HFF-Myc (cell line): ENCODE measurements around the gene PPP1R12B.

Experiments used
- DNase-seq: peaks from one replicate; pipeline ENCODE4 v3.0.0-alpha.2; 2011; ENCODE audit warnings: low read depth; ENCODE audit errors: extremely low read depth
- H3K4me3 ChIP-seq: replicated peaks from 2 replicates; pipeline ENCODE4 v1.5.1; 2011; ENCODE audit warnings: low read depth, mild to moderate bottlenecking, control low read depth, low read length
- CTCF ChIP-seq: IDR thresholded peaks from 2 replicates; pipeline ENCODE4 v1.5.1; 2012; ENCODE audit warnings: mild to moderate bottlenecking, low read depth, low read length, control low read depth; ENCODE audit errors: missing control alignments

The PPP1R12B gene

GRCh38 chr1:202590975-202591411 is 242.5 kb downstream of the PPP1R12B start:
- TF ChIP-seq CTCF = no peak
- no peak overlapping the region for H3K4me3 ChIP-seq
- DNase-seq = no peak

GRCh38 chr1:202591515-202591914 is 243.0 kb downstream of the PPP1R12B start:
- no peak for DNase-seq
- H3K4me3 ChIP-seq = no peak overlapping the region
- TF ChIP-seq CTCF = no peak

GRCh38 chr1:202592146-202592545 is 243.6 kb downstream of the PPP1R12B start:
- no peak for TF ChIP-seq CTCF
- no peak overlapping the region for H3K4me3 ChIP-seq
- DNase-seq = no peak

- no peak for DNase-seq
- no peak overlapping the region for H3K4me3 ChIP-seq
- TF ChIP-seq CTCF = no peak
Measured at GRCh38 chr1:202593845-202594244, 245.3 kb downstream of the PPP1R12B start.

DNA sequence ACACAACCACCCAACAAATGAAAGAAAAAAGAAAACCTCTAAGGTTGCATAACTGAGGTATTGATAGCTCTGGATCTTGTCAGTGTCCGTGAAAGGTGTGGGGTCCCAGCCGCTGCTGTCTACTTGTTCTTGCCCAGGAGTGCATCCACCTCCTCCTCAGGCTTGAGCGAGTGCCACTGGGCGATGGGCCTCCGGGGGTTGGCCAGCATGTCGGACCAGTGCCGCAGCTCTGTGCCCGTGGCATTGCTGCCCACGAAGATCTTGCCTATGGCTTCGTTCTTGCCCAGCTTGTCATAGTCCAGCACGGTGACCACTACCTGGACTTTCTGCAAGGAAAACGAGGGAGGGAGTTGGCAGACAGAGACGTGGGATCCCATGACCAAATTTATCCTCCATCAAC is 248.1 kb downstream of the PPP1R12B start:
- DNase-seq = no peak
- H3K4me3 ChIP-seq = no peak overlapping the region
- no peak for TF ChIP-seq CTCF

- no peak for TF ChIP-seq CTCF
- no peak for DNase-seq
- no peak overlapping the region for H3K4me3 ChIP-seq
Measured at GRCh38 chr1:202597090-202597761, 248.7 kb downstream of the PPP1R12B start.
